ENCODE data around the gene GABPA.
"Not testable (repeated sequence)": the region's sequence is repeated elsewhere in the genome, so short reads cannot be mapped to it uniquely, and the experiment has no call there.

The GABPA gene

GRCh38 chr21:25734904-25735645 lies at the start of gene GABPA, which contains the start of gene ATP5PF:
GABPA (plus strand) TSS chr21:25734972; CDS start chr21:25741599, 6,627 bp downstream.
ATP5PF (minus strand) TSS chr21:25734904; CDS start chr21:25729794, 5,110 bp downstream.
- peak; percentile 92 to 98 for DNase-seq (ENCODE audit: low read depth in 2 of 2)

GRCh38 chr21:25687787-25688186 lies 47.0 kb upstream of the GABPA start:
- no peak for DNase-seq (ENCODE audit: low read depth in 2 of 2)

DNA sequence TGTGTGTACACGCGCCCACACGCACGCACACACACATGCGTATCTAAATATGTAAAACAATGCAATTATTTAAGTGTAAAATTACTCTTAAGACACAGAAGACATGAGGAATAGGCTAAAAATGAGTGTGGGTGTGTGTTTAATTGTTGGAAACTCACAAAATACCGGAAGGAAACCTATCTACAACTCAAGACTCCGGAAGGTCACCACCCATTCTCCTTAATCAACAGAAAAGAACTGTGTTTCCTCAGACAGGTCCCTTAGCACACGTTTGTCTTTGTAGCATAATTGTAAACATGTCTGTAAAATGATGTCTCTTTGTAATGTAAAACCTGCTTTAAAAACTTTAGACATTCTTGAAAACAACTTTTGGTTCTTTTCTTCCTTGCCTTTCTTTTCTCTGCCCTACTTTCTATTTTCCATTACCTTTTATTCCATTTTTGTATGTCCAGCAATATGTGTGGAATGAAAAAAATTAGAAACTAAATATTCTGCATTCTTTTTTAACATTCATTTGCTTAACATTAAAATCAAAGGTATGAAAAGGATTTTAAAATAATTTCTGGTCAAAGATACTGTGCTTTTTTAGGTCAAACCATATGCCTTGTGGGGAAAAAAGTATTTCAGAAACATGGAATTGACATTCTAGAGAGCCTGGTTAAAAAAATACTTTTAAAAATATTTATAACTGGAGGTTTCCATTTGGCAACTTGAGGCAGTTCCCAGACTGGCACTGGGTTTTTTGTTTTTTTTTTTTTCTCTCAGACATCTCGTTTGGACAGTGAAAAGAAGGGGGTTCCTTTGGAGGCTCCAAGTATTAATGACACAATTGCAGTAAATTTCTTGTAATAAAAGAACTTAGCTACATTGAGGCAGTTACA lies 46.3 kb upstream of the GABPA start:
- DNase-seq (ENCODE audit: low read depth in 2 of 2), result no peak

GRCh38 chr21:25689226-25689625 lies 45.5 kb upstream of the GABPA start:
- no peak for DNase-seq (ENCODE audit: low read depth in 2 of 2)

DNA sequence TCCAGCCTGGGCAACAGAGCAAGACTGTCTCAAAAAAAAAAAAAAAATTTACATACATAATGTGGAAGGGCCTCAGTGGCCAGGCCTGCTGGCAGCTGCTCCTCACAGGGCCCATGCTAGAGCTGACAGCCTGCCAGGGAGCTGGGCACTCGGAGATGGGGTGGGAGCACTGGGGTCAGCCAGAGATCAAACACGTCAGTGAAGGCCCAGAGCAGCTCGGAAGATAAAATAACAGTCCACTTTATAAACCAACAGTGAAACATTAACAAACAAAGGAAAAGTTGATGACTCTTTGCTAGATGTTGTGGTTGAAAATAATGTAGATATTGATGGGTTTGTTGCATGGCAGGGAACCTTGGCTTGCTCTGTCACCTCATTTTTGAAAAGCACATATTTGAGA lies 42.8 kb upstream of the GABPA start:
- no peak for DNase-seq (ENCODE audit: low read depth in 2 of 2)

GRCh38 chr21:25695461-25695860 lies 39.3 kb upstream of the GABPA start:
- not testable (repeated sequence) for DNase-seq (ENCODE audit: low read depth in 2 of 2)

DNA sequence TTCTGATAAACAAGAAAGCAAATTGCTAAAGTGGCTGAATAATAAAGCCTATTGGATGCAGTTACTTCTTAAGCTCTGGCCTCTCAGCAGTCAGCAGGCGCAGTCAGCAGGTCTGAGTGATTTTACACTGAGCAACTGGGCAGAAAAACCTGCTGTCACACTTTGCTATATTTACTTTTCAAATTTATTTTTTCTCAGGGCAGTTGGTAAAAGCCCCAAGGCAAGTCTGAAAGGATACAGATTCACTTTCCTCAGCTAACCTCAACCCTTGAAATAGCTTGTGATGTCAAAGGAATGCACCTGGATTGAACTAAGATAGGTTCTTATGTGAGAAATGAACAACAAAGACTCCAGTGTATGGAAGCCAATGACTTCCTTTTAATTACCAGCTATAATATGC lies 34.0 kb upstream of the GABPA start:
- DNase-seq (ENCODE audit: low read depth in 2 of 2), result no peak

GRCh38 chr21:25701529-25701928 lies 33.2 kb upstream of the GABPA start:
- no peak for DNase-seq (ENCODE audit: low read depth in 2 of 2)

GRCh38 chr21:25708467-25709065 lies 26.2 kb upstream of the GABPA start:
- DNase-seq (ENCODE audit: low read depth in 2 of 2), result no peak

- DNase-seq (ENCODE audit: low read depth in 2 of 2), result no peak
These were observed 25.0 kb upstream of the GABPA start for GRCh38 chr21:25709684-25710265.

GRCh38 chr21:25710550-25710949 lies 24.2 kb upstream of the GABPA start:
- no peak for DNase-seq (ENCODE audit: low read depth in 2 of 2)

GRCh38 chr21:25714066-25714465 lies 20.7 kb upstream of the GABPA start:
- DNase-seq (ENCODE audit: low read depth in 2 of 2), result not testable (repeated sequence)

- no peak for DNase-seq (ENCODE audit: low read depth in 2 of 2)
These were observed 17.2 kb upstream of the GABPA start for GRCh38 chr21:25717491-25718147.

- DNase-seq (ENCODE audit: low read depth in 2 of 2), result no peak
These were observed 12.8 kb upstream of the GABPA start for GRCh38 chr21:25721987-25722386.

- no peak for DNase-seq (ENCODE audit: low read depth in 2 of 2)
These were observed 12.1 kb upstream of the GABPA start for GRCh38 chr21:25722631-25723030.

- no peak for DNase-seq (ENCODE audit: low read depth in 2 of 2)
These were observed 2.5 kb upstream of the GABPA start for GRCh38 chr21:25732091-25732760.

DNA sequence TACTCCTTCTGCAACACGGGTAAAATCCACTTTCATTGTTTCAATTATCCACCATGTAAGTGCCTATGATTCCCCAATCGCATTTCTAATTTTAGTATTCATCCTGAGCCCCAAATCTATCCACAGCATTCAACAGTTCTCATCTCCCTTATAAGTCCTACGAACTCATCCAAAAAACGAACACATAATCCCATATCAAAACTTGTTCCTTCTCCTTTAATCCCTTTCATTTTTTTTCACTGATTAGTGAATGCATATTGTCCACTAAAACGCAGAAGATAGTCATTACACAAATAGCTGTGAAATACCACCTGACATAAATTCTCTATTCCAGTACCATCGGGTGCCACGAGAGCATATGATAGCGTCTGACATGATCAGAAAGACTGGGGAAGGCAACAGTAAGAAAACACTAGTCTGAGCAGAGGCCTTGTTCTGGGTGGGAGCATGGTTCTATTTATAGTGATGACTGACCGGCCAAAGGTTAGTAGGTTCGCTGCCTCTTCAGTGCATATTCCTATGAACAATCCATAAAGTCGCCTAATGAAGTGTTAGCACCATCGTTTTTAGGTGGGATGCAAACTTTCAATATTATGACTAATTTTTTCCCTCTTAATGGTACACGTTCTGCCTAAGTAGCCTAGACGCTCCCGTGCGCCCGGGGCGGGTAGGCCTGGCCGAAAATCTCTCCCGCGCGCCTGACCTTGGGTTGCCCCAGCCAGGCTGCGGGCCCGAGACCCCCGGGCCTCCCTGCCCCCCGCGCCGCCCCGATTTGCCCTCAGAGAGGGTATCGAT lies 716 bp upstream of the GABPA start:
- DNase-seq (ENCODE audit: low read depth in 2 of 2), result no peak

DNA sequence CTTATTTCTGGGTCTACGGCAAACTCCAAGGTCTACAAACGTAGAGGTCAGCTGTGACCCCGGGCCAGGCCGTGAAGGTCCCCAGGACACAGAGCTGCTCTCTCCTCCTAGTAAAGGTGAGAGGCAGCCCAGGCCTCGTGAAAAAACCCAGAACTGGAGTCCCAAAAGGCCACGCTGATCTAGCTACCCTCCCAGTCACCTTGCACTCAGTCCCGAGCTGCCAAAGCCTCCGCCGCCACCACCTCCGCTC lies 193 bp upstream of the GABPA start:
- no peak for DNase-seq (ENCODE audit: low read depth in 2 of 2)

GRCh38 chr21:25735646-25736597 lies 1.1 kb downstream of the GABPA start:
- peak; percentile 26 to 66 for DNase-seq (ENCODE audit: low read depth in 2 of 2)
